Sigmoid colon (tissue), 7 donors: ENCODE data around the gene F12. TPM values are rescaled to one million over a fixed set of nuclear protein-coding genes. Genes with fewer than 3 reads are reported as not detected.

Experiments
- DNase-seq: peaks from one replicate; pipeline ENCODE4 v3.0.0-alpha.2; 2019
- H3K27ac ChIP-seq, 4 donors: fragments of 200-600 bp; sonication (generic); one replicate each; pipeline ENCODE4 v1.5.1; 2016 to 2019; ENCODE audit warnings: mild to moderate bottlenecking in 1 of 4
- H3K27me3 ChIP-seq, 3 donors: fragments of 200-600 bp; sonication (generic); one replicate each; pipeline ENCODE4 v1.5.1; 2019; ENCODE audit warnings: mild to moderate bottlenecking in 1 of 3
- H3K36me3 ChIP-seq, 4 donors: fragments of 200-600 bp; sonication (generic); one replicate each; pipeline ENCODE4 v1.5.1; 2016 to 2019
- H3K4me1 ChIP-seq, 4 donors: fragments of 200-600 bp; sonication (generic); one replicate each; pipeline ENCODE4 v1.5.1; 2017 to 2019
- H3K4me3 ChIP-seq, 4 donors: fragments of 200-600 bp; sonication (generic); one replicate each; pipeline ENCODE4 v1.5.1; 2017 to 2019; ENCODE audit warnings: mild to moderate bottlenecking in 2 of 4, moderate library complexity in 1 of 4
- H3K9me3 ChIP-seq, 4 donors: fragments of 200-600 bp in 3 of 4; sonication (generic) in 3 of 4; one replicate each; pipeline versions ENCODE4 v1.5.1 to v1.6.1; 2013 to 2019
- CTCF ChIP-seq, 4 experiments: fragments of 450-650 bp in 3 of 4; fragments of 200-600 bp in 1 of 4; IDR thresholded peaks; one replicate each; pipeline ENCODE4 v1.5.1; 2016 to 2019; ENCODE audit warnings: antibody characterized with exemption in 4 of 4, mild to moderate bottlenecking in 3 of 4, moderate library complexity in 2 of 4
- EP300 ChIP-seq, 4 donors: sonication (generic); formaldehyde crosslinking; IDR thresholded peaks; one replicate each; pipeline ENCODE4 v1.6.1; 2017; ENCODE audit warnings: antibody characterized with exemption in 4 of 4
- POLR2A ChIP-seq, 2 donors: fragments of 450-650 bp; IDR thresholded peaks; one replicate each; pipeline ENCODE4 v1.6.1; 2016; ENCODE audit warnings: antibody characterized with exemption in 2 of 2, mild to moderate bottlenecking in 2 of 2, moderate library complexity in 2 of 2
- POLR2AphosphoS5 ChIP-seq, 4 donors: sonication (generic); formaldehyde crosslinking; IDR thresholded peaks; one replicate each; pipeline ENCODE4 v1.6.1; 2017; ENCODE audit warnings: antibody characterized with exemption in 4 of 4
- WGBS, 2 donors: extraction: QIAGEN DNeasy Blood & Tissue Kit; methylation state at CpG; one replicate each; pipeline ENCODE4 v1.1.7; 2013; 5-methylcytosine and 5-hydroxymethylcytosine counted together
- intact Hi-C: fragments of 100-400 bp; cut with DNase I; formaldehyde crosslinking; loops from one replicate; pipeline ENCODE4 v1.15.1; 2023
- polyA plus RNA-seq, 3 donors: library from polyadenylated mRNA; stranded (reverse); fragments of 200-250 nt; gene quantifications; one replicate each; pipeline ENCODE4 v1.2.3, GENCODE V29; 2013
- total RNA-seq, 4 donors: library from RNA; depleted of rRNA; stranded (reverse); fragments of >200 nt; gene quantifications; one replicate each; pipeline ENCODE4 v1.1.0, GENCODE V29; 2016
- donor health status: healthy with polysubstance abuse.
- donor health status: Bipolar disorder and iron deficiency.
- donor health status: healthy.

F12 gene
- total and polyA plus RNA-seq, 7 donors, result 0.36 to 14.0 (median 2.2) TPM; not detected in 1

- H3K27ac ChIP-seq, result peak overlapping the region; percentile 87 to 93 (median 90)
- no peaks in the 10 kb centered on the region for H3K36me3 ChIP-seq
- H3K27me3 ChIP-seq, result no peaks in the 10 kb centered on the region
- H3K9me3 ChIP-seq, result no peaks in the 10 kb centered on the region
- 27 to 62% methylated on average over 46 of the region's 46 CpGs for WGBS, 2 donors
- peaks cover 0 to 62% (median 46%) of the 10 kb centered on the region in 4 donors for H3K4me1 ChIP-seq
- intact Hi-C loops, result loop anchor here (2.0 to 5.0 kb wide), 2 partner anchors 17 to 55 kb away; partner anchors contain the start of genes LMAN2 and MXD3
- TF ChIP-seq CTCF (IDR thresholded peaks at IDR 0.05) (no peak), EP300 (IDR thresholded peaks at IDR 0.05) (no peak), POLR2AphosphoS5 (IDR thresholded peaks at IDR 0.05) (no peak), POLR2A (IDR thresholded peaks at IDR 0.05) (no peak)
- H3K4me3 ChIP-seq, result peak overlapping the region; percentile 35 to 51 (median 49)
- DNase-seq, result no peak
Measured at GRCh38 chr5:177367323-177367848, 42.0 kb downstream of the F12 start.

GRCh38 chr5:177366528-177367322, 42.6 kb downstream of the F12 start:
- Histone ChIP-seq H3K27ac (peak overlapping the region; percentile 87 to 93 (median 90)), H3K27me3 (no peaks in the 10 kb centered on the region), H3K36me3 (no peaks in the 10 kb centered on the region), H3K9me3 (no peaks in the 10 kb centered on the region), H3K4me3 (peak overlapping the region; percentile 35 to 51 (median 49)), H3K4me1 (peaks cover 0 to 62% (median 46%) of the 10 kb centered on the region in 4 donors)
- WGBS, 2 donors, result 34 to 59% methylated on average over 36 of the region's 36 CpGs
- DNase-seq, result peak; percentile 97
- TF ChIP-seq POLR2AphosphoS5 (IDR thresholded peaks at IDR 0.05) (peak; percentile 35 to 51 (median 42)), CTCF (IDR thresholded peaks at IDR 0.05) (no peak), POLR2A (IDR thresholded peaks at IDR 0.05) (no peak), EP300 (IDR thresholded peaks at IDR 0.05) (peak in 1 of 4 donors; percentile 55)
- intact Hi-C loops, result loop anchor here (2.0 to 5.0 kb wide), 2 partner anchors 16 to 54 kb away; partner anchors contain the start of genes LMAN2 and MXD3

GRCh38 chr5:177365845-177366527, 43.4 kb downstream of the F12 start:
- Histone ChIP-seq H3K9me3 (no peaks in the 10 kb centered on the region), H3K4me3 (peak overlapping the region in 2 of 4 donors; percentile 48 to 51), H3K4me1 (peaks cover 0 to 62% (median 40%) of the 10 kb centered on the region in 4 donors), H3K27ac (peak overlapping the region; percentile 87 to 93 (median 90)), H3K27me3 (no peaks in the 10 kb centered on the region), H3K36me3 (no peaks in the 10 kb centered on the region)
- 87 to 89% methylated on average over 14 of the region's 14 CpGs for WGBS, 2 donors
- intact Hi-C loops, result loop anchor here (2.0 to 5.0 kb wide), 2 partner anchors 15 to 54 kb away; partner anchors contain the start of genes LMAN2 and MXD3
- TF ChIP-seq POLR2A (IDR thresholded peaks at IDR 0.05) (no peak), CTCF (IDR thresholded peaks at IDR 0.05) (no peak), EP300 (IDR thresholded peaks at IDR 0.05) (no peak), POLR2AphosphoS5 (IDR thresholded peaks at IDR 0.05) (no peak)
- DNase-seq, result peak; percentile 63

GRCh38 chr5:177364159-177364962, 45.0 kb downstream of the F12 start:
- Histone ChIP-seq H3K36me3 (no peaks in the 10 kb centered on the region), H3K9me3 (no peaks in the 10 kb centered on the region), H3K27ac (no peak overlapping the region), H3K4me3 (no peak overlapping the region), H3K4me1 (peaks cover 0 to 48% (median 38%) of the 10 kb centered on the region in 4 donors), H3K27me3 (no peaks in the 10 kb centered on the region)
- intact Hi-C loops, result no loop called here
- WGBS, 2 donors, result 60 to 74% methylated on average over 11 of the region's 11 CpGs
- DNase-seq, result no peak
- no peak for TF ChIP-seq CTCF (IDR thresholded peaks at IDR 0.05)
- TF ChIP-seq POLR2A (IDR thresholded peaks at IDR 0.05), result no peak
- TF ChIP-seq EP300 (IDR thresholded peaks at IDR 0.05), result no peak
